GM12875 (cell line): ENCODE data around the gene DNAAF5.

Source experiments
- H3K4me3 ChIP-seq: one replicate; pipeline ENCODE4 v1.5.1; 2011; ENCODE audit warnings: low read depth, low read length, control low read depth
- TF ChIP-seq, protein P1 (sequence below): IDR thresholded peaks from 2 replicates; pipeline ENCODE4 v1.5.1; 2011; ENCODE audit warnings: low read depth, mild to moderate bottlenecking, control low read depth, inconsistent platforms, low read length, moderate library complexity, borderline replicate concordance; ENCODE audit not compliant: insufficient read depth

Gene DNAAF5

GRCh38 chr7:783556-784490 is 57.3 kb downstream of the DNAAF5 start:
- TF ChIP-seq, protein P1, sequence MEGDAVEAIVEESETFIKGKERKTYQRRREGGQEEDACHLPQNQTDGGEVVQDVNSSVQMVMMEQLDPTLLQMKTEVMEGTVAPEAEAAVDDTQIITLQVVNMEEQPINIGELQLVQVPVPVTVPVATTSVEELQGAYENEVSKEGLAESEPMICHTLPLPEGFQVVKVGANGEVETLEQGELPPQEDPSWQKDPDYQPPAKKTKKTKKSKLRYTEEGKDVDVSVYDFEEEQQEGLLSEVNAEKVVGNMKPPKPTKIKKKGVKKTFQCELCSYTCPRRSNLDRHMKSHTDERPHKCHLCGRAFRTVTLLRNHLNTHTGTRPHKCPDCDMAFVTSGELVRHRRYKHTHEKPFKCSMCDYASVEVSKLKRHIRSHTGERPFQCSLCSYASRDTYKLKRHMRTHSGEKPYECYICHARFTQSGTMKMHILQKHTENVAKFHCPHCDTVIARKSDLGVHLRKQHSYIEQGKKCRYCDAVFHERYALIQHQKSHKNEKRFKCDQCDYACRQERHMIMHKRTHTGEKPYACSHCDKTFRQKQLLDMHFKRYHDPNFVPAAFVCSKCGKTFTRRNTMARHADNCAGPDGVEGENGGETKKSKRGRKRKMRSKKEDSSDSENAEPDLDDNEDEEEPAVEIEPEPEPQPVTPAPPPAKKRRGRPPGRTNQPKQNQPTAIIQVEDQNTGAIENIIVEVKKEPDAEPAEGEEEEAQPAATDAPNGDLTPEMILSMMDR: no peak
- no peak overlapping the region for H3K4me3 ChIP-seq

GRCh38 chr7:784971-785370 is 58.5 kb downstream of the DNAAF5 start:
- TF ChIP-seq, protein P1: no peak
- H3K4me3 ChIP-seq: no peak overlapping the region

GRCh38 chr7:785416-785815 is 58.9 kb downstream of the DNAAF5 start:
- no peak overlapping the region for H3K4me3 ChIP-seq
- TF ChIP-seq, protein P1: no peak

DNA sequence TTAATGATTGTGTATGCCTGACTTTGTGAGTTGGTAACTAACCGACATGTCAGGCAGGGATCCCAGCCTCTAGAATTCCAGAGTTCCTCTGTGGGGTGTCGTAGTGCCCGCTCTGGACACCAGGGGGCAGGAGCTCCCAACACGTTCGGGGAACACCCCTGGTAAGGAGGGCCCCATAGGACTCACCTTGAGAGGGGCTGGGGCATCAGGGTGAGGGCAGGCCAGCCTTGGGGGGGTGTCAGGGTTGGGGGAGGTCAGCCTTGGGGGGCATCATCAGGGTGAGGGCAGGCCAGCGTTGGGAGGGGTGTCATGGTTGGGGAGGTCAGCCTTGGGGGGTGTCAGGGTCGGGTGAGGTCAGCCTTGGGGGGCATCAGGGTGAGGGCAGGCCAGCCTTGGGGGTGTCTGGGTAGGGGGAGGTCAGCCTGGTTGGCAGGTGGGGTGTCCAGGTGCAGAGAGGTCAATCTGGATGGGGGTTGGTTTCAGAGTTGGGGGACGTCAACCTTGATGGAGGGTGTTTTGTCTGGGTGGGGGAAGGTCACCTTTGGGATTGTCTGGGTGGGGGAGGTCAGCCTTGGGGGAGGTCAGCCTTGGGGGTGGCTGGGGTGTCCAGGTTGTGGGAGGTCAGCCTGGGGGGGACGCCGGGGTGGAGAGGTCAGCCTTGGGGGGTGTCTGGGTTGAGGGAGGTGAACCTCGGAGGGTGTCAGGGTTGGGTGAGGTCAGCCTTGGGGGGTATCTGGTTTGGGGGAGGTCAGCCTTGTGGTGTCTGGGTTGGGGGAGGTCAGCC is 60.2 kb downstream of the DNAAF5 start:
- TF ChIP-seq, protein P1: peak; percentile 79; the same call in 1 of the 2 replicates
- no peak overlapping the region for H3K4me3 ChIP-seq

- no peak overlapping the region for H3K4me3 ChIP-seq
- TF ChIP-seq, protein P1: no peak
These were observed 61.1 kb downstream of the DNAAF5 start for GRCh38 chr7:787332-788240.

- TF ChIP-seq, protein P1: no peak
- H3K4me3 ChIP-seq: no peak overlapping the region
These were observed 65.0 kb downstream of the DNAAF5 start for GRCh38 chr7:791519-791918.
